ENCODE data around the gene HMGCLL1. TPM values are rescaled to one million over a fixed set of nuclear protein-coding genes. Genes with fewer than 3 reads are reported as not detected.

HMGCLL1 gene
- polyA plus RNA-seq, 3 donors: not detected

DNA sequence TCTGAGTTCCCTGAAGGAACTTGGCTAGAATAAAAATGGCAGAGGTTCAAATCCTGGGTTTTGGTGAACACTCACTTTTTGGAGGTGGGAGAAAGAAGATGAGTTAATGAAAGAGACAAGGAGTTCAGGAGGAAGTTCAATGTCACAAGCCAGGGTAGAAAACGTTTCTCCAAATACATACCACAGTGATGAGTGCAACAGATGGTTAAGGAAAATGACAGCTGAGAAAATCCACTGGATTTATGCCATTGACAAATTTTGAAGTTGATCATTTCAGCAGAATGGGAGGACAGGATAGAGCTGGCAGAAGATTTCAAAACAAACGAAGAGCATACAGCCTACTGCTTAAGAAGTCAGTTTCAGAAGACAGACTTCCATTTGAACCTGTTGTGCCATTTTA, 129.0 kb downstream of the HMGCLL1 start:
- Histone ChIP-seq H3K9ac (ENCODE audit: insufficient read depth, low read length, poor library complexity, severe bottlenecking) (no peak overlapping the region), H3K27me3 (ENCODE audit: control insufficient read depth in 2 of 2, insufficient read depth in 2 of 2, low read length in 2 of 2) (no peaks in the 10 kb centered on the region), H3K36me3 (replicated peaks in 1 of 2; ENCODE audit: control insufficient read depth in 1 of 2, insufficient read depth in 2 of 2, low read length in 2 of 2) (no peaks in the 10 kb centered on the region), H3K4me2 (replicated peaks; ENCODE audit: extremely low read depth, low read length, poor library complexity, severe bottlenecking) (no peak overlapping the region), H4K20me1 (ENCODE audit: insufficient read depth, low read length) (no peaks in the 10 kb centered on the region), H2AFZ (ENCODE audit: insufficient read depth, low read depth, low read length, poor library complexity, severe bottlenecking) (no peak overlapping the region), H3K4me1 (ENCODE audit: control insufficient read depth in 1 of 2, insufficient read depth in 2 of 2, low read length in 2 of 2) (no peaks in the 10 kb centered on the region), H3K4me3 (replicated peaks in 1 of 3; ENCODE audit: low read depth in 2 of 3, low read length in 3 of 3) (no peak overlapping the region), H3K9me3 (replicated peaks in 1 of 2; ENCODE audit: control insufficient read depth in 1 of 2, insufficient read depth in 1 of 2, low read length in 2 of 2) (no peaks in the 10 kb centered on the region), H3K27ac (ENCODE audit: low read depth in 1 of 2, low read length in 2 of 2) (no peak overlapping the region), H3K79me2 (ENCODE audit: insufficient read depth, low read length) (no peaks in the 10 kb centered on the region)
- WGBS (ENCODE audit: insufficient coverage): no CpG with 5 or more reads among the region's 2 CpGs
- Mint-ChIP-seq H3K4me3 (no peak overlapping the region), H3K27ac (no peak overlapping the region), H3K9me3 (peaks cover 0 to 3% (median 1%) of the 10 kb centered on the region in 7 donors), H3K36me3 (no peaks in the 10 kb centered on the region), H3K27me3 (ENCODE audit: low read depth in 3 of 3) (no peaks in the 10 kb centered on the region), H3K4me1 (no peaks in the 10 kb centered on the region)
- TF ChIP-seq, protein P1, sequence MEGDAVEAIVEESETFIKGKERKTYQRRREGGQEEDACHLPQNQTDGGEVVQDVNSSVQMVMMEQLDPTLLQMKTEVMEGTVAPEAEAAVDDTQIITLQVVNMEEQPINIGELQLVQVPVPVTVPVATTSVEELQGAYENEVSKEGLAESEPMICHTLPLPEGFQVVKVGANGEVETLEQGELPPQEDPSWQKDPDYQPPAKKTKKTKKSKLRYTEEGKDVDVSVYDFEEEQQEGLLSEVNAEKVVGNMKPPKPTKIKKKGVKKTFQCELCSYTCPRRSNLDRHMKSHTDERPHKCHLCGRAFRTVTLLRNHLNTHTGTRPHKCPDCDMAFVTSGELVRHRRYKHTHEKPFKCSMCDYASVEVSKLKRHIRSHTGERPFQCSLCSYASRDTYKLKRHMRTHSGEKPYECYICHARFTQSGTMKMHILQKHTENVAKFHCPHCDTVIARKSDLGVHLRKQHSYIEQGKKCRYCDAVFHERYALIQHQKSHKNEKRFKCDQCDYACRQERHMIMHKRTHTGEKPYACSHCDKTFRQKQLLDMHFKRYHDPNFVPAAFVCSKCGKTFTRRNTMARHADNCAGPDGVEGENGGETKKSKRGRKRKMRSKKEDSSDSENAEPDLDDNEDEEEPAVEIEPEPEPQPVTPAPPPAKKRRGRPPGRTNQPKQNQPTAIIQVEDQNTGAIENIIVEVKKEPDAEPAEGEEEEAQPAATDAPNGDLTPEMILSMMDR (IDR thresholded peaks at IDR 0.05): no peak
- intact Hi-C loops (cut with micrococcal nuclease): no loop called here
- no peak for DNase-seq

DNA sequence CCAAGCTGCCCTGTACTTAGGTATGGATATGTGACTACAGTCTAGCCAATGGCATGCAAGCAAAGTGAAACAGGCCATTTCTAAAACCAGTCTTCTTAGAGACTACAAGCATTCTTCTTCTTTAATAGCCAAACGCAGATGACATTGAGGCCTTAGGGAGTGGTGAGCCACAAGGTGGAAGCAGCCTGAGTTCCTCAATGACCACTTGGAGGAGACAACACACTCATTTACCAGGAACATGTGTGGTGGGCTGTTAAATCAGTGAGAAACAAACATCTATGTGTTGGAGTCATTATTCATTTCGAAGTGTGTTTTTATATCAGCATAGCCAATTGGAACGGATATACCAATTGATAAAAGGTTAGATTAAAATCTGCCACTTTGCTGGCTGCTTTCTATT, 129.8 kb downstream of the HMGCLL1 start:
- TF ChIP-seq, protein P1 (IDR thresholded peaks at IDR 0.05): no peak
- Histone ChIP-seq H3K36me3 (replicated peaks in 1 of 2; ENCODE audit: control insufficient read depth in 1 of 2, insufficient read depth in 2 of 2, low read length in 2 of 2) (no peaks in the 10 kb centered on the region), H3K9ac (ENCODE audit: insufficient read depth, low read length, poor library complexity, severe bottlenecking) (no peak overlapping the region), H4K20me1 (ENCODE audit: insufficient read depth, low read length) (no peaks in the 10 kb centered on the region), H3K79me2 (ENCODE audit: insufficient read depth, low read length) (no peaks in the 10 kb centered on the region), H3K9me3 (replicated peaks in 1 of 2; ENCODE audit: control insufficient read depth in 1 of 2, insufficient read depth in 1 of 2, low read length in 2 of 2) (no peaks in the 10 kb centered on the region), H2AFZ (ENCODE audit: insufficient read depth, low read depth, low read length, poor library complexity, severe bottlenecking) (no peak overlapping the region), H3K4me1 (ENCODE audit: control insufficient read depth in 1 of 2, insufficient read depth in 2 of 2, low read length in 2 of 2) (no peaks in the 10 kb centered on the region), H3K27ac (ENCODE audit: low read depth in 1 of 2, low read length in 2 of 2) (no peak overlapping the region), H3K4me3 (replicated peaks in 1 of 3; ENCODE audit: low read depth in 2 of 3, low read length in 3 of 3) (no peak overlapping the region), H3K27me3 (ENCODE audit: control insufficient read depth in 2 of 2, insufficient read depth in 2 of 2, low read length in 2 of 2) (no peaks in the 10 kb centered on the region), H3K4me2 (replicated peaks; ENCODE audit: extremely low read depth, low read length, poor library complexity, severe bottlenecking) (no peak overlapping the region)
- no peak for DNase-seq
- intact Hi-C loops (cut with micrococcal nuclease): no loop called here
- H3K27me3 Mint-ChIP-seq (ENCODE audit: low read depth in 3 of 3): no peaks in the 10 kb centered on the region
- no peak overlapping the region for H3K4me3 Mint-ChIP-seq
- peaks cover 0 to 3% (median 0%) of the 10 kb centered on the region in 7 donors for H3K9me3 Mint-ChIP-seq
- H3K27ac Mint-ChIP-seq: no peak overlapping the region
- H3K36me3 Mint-ChIP-seq: no peaks in the 10 kb centered on the region
- no CpG with 5 or more reads among the region's 3 CpGs for WGBS (ENCODE audit: insufficient coverage)
- H3K4me1 Mint-ChIP-seq: no peaks in the 10 kb centered on the region

Measured in CD14-positive monocyte (primary cell).